H54 (cell line): Measurements from ENCODE around the gene CORO1C.
"Not testable (repeated sequence)": the region's sequence is repeated elsewhere in the genome, so short reads cannot be mapped to it uniquely, and the experiment has no call there.

Experiments used
- DNase-seq: peaks from one replicate; pipeline ENCODE4 v3.0.0; 2011; ENCODE audit warnings: low spot score, mixed read lengths; ENCODE audit not compliant: insufficient read length
- FAIRE-seq: peaks from 3 replicates; lab custom pipeline; 2011; peaks lifted over from hg19 to GRCh38; lab: Jason Lieb, UNC
- POLR2A ChIP-seq: IDR thresholded peaks from 2 replicates; pipeline ENCODE4 v1.6.1; 2011; ENCODE audit warnings: low read depth, mild to moderate bottlenecking, low read length

The CORO1C gene

GRCh38 chr12:108744021-108744897 is 12.9 kb upstream of the CORO1C start:
- FAIRE-seq (no peak), DNase-seq (no peak)
- no peak for TF ChIP-seq POLR2A

DNA sequence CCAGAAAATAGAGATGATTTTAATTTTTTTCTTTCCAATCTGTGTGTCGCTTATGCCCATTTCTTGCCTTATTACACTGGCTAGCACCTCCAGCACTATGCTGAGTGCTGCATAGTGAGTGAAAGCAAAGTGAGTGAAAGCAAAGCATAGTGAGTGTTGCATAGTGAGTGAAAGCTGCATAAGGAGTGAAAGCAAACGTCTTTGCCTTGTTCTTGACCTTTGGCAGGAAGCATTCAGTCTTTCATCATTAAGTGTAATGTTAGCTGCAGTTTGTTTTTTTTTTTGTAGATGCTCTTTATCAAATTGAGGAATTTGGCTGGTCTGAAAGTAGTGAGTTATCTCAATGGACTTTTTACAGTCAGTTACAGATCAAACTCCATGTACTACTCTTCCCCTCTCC is 6.9 kb upstream of the CORO1C start:
- FAIRE-seq (no peak), DNase-seq (no peak)
- TF ChIP-seq POLR2A: no peak

DNA sequence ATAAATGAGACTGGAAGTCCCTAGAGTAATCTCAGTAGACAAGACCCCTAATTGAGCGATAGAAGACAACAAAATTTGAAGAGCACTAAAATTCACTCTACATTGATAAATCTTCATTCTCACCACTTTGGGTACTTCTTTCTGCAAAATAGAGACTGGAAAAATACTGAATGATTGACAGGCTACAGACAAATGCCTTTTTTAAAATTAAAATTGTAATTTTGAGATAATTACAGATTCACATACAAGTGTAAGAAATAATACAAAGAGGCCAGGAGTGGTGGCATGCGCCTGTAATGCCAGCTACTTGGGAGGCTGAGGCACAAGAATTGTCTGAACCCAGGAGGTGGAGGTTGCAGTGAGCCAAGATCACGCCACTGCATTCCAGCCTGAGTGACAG is 4.5 kb upstream of the CORO1C start:
- TF ChIP-seq POLR2A: no peak
- FAIRE-seq (no peak), DNase-seq (no peak)

DNA sequence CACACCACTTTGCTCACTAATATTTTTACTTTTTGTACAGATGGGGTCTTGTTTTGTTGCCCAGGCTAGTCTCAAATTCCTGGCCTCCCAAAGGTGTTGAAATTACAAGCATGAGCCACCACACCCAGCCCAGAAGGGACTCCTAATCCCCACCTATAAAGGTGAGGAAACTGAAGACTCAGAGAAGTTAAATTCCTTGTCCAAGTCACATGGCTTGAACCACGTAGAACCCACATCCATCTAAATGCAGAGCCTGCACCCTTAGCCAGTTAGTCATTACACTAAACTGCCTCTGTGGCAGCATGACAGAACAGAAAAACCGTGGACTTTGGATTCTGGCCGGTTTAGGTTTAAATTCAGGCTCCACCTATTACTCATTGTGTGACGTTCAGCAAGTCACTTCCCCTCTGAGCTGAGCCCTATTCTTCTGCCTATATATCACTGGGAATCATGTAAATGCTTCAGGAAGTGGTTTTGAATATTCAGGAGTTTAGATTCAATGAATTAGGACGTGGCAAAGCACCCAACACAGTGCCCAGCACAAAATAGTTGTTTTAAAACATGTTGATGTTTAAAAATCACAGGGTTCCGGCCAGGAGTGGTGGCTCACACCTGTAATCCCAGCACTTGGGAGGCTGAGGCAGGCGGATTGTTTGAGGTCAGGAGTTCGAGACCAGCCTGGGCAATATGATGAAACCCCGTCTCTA is 3.0 kb upstream of the CORO1C start:
- DNase-seq (peak; percentile 83), FAIRE-seq (peak; percentile 90)
- TF ChIP-seq POLR2A: no peak

GRCh38 chr12:108733230-108733531 is 1.9 kb upstream of the CORO1C start:
- FAIRE-seq: not testable (repeated sequence)

DNA sequence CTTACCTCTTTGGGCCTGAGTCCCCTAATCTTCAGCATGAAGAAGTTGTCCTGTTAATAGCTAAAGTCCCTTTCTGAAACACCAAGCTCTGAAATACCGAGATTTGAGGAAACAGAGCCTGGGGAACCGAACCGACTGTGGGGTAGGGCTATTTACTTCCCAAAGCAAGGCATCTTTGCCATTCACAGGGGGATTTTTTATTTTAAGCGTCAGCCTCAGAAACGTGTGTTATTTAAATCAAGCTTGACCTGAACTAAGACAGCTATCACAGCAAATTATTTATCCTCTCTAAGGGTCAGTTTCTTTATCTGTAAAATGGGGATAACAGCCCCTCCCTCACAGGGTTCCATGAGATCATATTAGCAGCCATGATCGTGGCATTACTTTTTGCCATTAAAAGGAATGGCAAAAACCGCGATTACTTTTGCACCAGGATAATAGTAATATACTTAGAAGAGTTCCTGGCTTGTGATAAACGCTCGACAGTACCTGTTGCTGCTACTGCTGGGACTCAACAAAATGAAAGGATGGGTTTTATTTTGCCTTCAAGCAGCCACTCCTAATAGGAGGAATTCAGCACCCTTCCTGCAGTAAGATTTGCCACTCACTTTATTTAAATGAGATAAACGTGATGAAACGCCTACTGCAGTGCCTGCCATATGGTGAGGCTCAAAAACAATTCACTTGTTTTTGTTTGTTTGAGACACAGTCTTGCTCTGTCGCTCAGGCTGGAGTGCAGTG is 1.3 kb upstream of the CORO1C start:
- no peak for TF ChIP-seq POLR2A
- DNase-seq (no peak), FAIRE-seq (no peak)

More at GRCh38 chr12:108733230-108733531, 1.9 kb upstream of the CORO1C start:
- DNase-seq: not testable (repeated sequence)

GRCh38 chr12:108731866-108732461 is 646 bp upstream of the CORO1C start:
- DNase-seq (peak; percentile 86), FAIRE-seq (peak; percentile 89)
- TF ChIP-seq POLR2A: no peak

DNA sequence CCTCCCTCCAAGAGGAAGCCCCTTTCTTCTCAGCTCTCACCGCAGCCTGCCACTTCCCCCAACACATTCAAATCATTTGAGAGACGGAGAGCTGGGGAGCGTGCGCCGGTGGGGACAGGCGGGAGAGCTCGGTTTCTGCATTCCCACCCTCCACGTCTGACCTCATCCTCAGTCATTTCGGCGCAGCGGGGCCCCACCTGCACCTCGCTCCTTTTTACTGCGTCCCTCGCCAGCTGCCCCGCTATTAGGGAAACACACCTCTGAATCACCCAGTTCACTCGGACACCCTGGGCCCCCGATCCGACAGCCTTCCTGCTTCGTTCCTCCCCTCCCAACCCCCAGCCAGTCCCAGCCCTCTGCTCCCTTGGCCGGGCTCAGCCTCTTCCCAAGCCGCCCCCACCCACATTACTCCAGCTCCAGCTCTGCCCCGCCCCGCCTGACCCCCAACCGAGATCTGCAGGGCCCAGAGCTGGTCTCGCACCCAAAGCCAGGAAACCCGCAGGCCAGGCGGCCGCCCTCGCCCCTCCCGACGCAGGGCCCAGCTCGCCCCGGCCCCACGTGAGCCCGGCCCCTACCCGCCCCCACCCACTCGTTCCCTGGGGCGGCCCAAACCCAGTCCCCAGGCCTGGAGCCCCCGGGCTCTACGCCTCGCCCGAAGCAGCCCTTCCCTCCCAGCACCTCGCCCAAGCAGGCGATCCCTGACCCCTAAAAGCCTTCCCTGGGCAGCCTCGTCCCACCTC is 783 bp downstream of the CORO1C start:
- DNase-seq (peak; percentile 69), FAIRE-seq (peak; percentile 61)
- peak; percentile 49; the same call in 1 of the 2 replicates for TF ChIP-seq POLR2A

GRCh38 chr12:108729612-108730364 is 1.5 kb downstream of the CORO1C start:
- DNase-seq (peak; percentile 37), FAIRE-seq (no peak)
- no peak for TF ChIP-seq POLR2A

- TF ChIP-seq POLR2A: no peak
- DNase-seq (no peak), FAIRE-seq (no peak)
Measured at GRCh38 chr12:108728820-108729611, 2.3 kb downstream of the CORO1C start.

- no peak for TF ChIP-seq POLR2A
- DNase-seq: no peak
- FAIRE-seq: no peak
Measured at GRCh38 chr12:108727868-108728735, 3.2 kb downstream of the CORO1C start.

- no peak for TF ChIP-seq POLR2A
- FAIRE-seq (no peak), DNase-seq (no peak)
Measured at GRCh38 chr12:108727161-108727560, 4.2 kb downstream of the CORO1C start.
